SU-DHL-6 (cell line): ENCODE measurements around the gene CXCL8.

Experiments
- H2AFZ ChIP-seq: fragments of 200-600 bp; sonication (generic); 2 replicates; pipeline ENCODE4 v1.6.1; 2014; ENCODE audit warnings: low read depth, mild to moderate bottlenecking, moderate library complexity, mixed read lengths, antibody characterized with exemption, low read length; ENCODE audit not compliant: severe bottlenecking
- H3F3A ChIP-seq: fragments of 200-600 bp; shearing (Covaris generic); 2 replicates; pipeline ENCODE4 v1.6.0; 2016; ENCODE audit warnings: antibody characterized with exemption, mild to moderate bottlenecking; ENCODE audit not compliant: insufficient read depth
- H3K27ac ChIP-seq: fragments of 200-600 bp; sonication (generic); 2 replicates; pipeline ENCODE4 v1.5.1; 2016; ENCODE audit warnings: low read depth, mild to moderate bottlenecking, low read length, moderate library complexity, mixed read lengths
- H3K27me3 ChIP-seq: fragments of 200-600 bp; sonication (generic), shearing (Covaris generic); 2 replicates; pipeline ENCODE4 v1.6.0; 2014; ENCODE audit warnings: mild to moderate bottlenecking, low read length
- H3K36me3 ChIP-seq: fragments of 200-600 bp; sonication (generic); 2 replicates; pipeline ENCODE4 v1.6.1; 2014; ENCODE audit warnings: mild to moderate bottlenecking, low read length, mixed read lengths
- H3K4me2 ChIP-seq: fragments of 300-600, 200-600 bp; shearing (Covaris generic), sonication (generic); 2 replicates; pipeline ENCODE4 v1.6.0; 2014; ENCODE audit warnings: low read length, low read depth, mild to moderate bottlenecking; ENCODE audit not compliant: poor library complexity, severe bottlenecking
- H3K4me3 ChIP-seq: fragments of 200-600 bp; sonication (generic); 2 replicates; pipeline ENCODE4 v1.5.1; 2014; ENCODE audit warnings: antibody characterized with exemption, low read length, mild to moderate bottlenecking, mixed read lengths; ENCODE audit not compliant: insufficient read depth, poor library complexity, severe bottlenecking
- H3K79me2 ChIP-seq: fragments of 200-600 bp; sonication (generic); 2 replicates; pipeline ENCODE4 v1.6.1; 2014; ENCODE audit warnings: mild to moderate bottlenecking, low read length, moderate library complexity; ENCODE audit not compliant: insufficient read depth
- H3K9ac ChIP-seq: fragments of 200-600 bp; sonication (generic); 2 replicates; pipeline ENCODE4 v1.7.0; 2014; ENCODE audit warnings: mild to moderate bottlenecking, low read length
- H3K9me2 ChIP-seq: fragments of 200-600 bp; sonication (generic); replicated peaks from 2 replicates; pipeline ENCODE4 v1.6.1; 2014; ENCODE audit warnings: low read length; ENCODE audit not compliant: insufficient read depth
- H3K9me3 ChIP-seq: fragments of 200-600 bp; sonication (generic); 2 replicates; pipeline ENCODE4 v1.6.1; 2014; ENCODE audit warnings: low read length, mixed read lengths; ENCODE audit not compliant: insufficient read depth
- H4K20me1 ChIP-seq: fragments of 200-600 bp; sonication (generic); 2 replicates; pipeline ENCODE4 v1.6.1; 2014; ENCODE audit warnings: low read depth, mild to moderate bottlenecking, antibody characterized with exemption, low read length, moderate library complexity, mixed read lengths
- EZH2phosphoT487 ChIP-seq: fragments of 200-600 bp; sonication (generic), shearing (Covaris generic); conservative IDR thresholded peaks from 2 replicates; pipeline ENCODE4 v1.6.1; 2018; ENCODE audit warnings: mild to moderate bottlenecking, antibody characterized with exemption, low read length, moderate library complexity, mixed read lengths
- TF ChIP-seq, protein P1 (sequence below): fragments of 200-600 bp; sonication (generic); IDR thresholded peaks from one replicate; pipeline ENCODE4 v1.5.1; 2017; ENCODE audit warnings: antibody characterized with exemption, mild to moderate bottlenecking, low read length, moderate library complexity; ENCODE audit not compliant: insufficient read depth, poor library complexity, severe bottlenecking

CXCL8 gene

DNA sequence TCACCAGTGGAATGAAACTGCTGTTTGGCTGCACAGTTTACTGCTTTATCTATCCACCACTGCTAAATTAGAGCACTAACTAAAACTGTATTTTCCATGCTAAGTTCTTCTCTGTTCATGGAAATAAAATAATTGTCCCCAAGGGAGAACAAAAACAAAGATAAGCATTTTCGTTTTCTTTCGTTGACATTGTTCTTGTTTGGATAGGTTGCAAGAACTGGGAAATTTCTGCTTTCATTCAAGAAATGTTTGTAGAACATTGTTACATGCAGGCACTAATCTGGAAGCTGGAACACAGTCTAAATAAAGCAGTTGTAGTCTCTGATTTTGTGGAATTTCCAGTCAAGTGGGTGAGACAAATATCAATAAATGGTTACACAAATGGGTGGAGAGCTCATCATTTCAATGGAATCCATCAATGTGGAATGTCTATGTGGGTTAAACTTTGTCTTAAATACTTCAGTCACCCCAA, 5.8 kb upstream of the CXCL8 start:
- TF ChIP-seq EZH2phosphoT487, result no peak
- TF ChIP-seq, protein P1, sequence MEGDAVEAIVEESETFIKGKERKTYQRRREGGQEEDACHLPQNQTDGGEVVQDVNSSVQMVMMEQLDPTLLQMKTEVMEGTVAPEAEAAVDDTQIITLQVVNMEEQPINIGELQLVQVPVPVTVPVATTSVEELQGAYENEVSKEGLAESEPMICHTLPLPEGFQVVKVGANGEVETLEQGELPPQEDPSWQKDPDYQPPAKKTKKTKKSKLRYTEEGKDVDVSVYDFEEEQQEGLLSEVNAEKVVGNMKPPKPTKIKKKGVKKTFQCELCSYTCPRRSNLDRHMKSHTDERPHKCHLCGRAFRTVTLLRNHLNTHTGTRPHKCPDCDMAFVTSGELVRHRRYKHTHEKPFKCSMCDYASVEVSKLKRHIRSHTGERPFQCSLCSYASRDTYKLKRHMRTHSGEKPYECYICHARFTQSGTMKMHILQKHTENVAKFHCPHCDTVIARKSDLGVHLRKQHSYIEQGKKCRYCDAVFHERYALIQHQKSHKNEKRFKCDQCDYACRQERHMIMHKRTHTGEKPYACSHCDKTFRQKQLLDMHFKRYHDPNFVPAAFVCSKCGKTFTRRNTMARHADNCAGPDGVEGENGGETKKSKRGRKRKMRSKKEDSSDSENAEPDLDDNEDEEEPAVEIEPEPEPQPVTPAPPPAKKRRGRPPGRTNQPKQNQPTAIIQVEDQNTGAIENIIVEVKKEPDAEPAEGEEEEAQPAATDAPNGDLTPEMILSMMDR, result no peak
- H3K36me3 ChIP-seq, result no peaks in the 10 kb centered on the region
- H3K9me3 ChIP-seq, result no peaks in the 10 kb centered on the region
- no peak overlapping the region for H3K27ac ChIP-seq
- no peaks in the 10 kb centered on the region for H3F3A ChIP-seq
- no peak overlapping the region for H2AFZ ChIP-seq
- H3K4me3 ChIP-seq, result no peak overlapping the region
- H4K20me1 ChIP-seq, result no peaks in the 10 kb centered on the region
- H3K79me2 ChIP-seq, result no peaks in the 10 kb centered on the region
- H3K27me3 ChIP-seq, result no peaks in the 10 kb centered on the region
- no peak overlapping the region for H3K9ac ChIP-seq
- H3K9me2 ChIP-seq, result no peaks in the 10 kb centered on the region
- H3K4me2 ChIP-seq, result no peak overlapping the region

- H3K27me3 ChIP-seq, result no peaks in the 10 kb centered on the region
- no peak overlapping the region for H3K4me3 ChIP-seq
- no peak overlapping the region for H2AFZ ChIP-seq
- no peaks in the 10 kb centered on the region for H3K9me2 ChIP-seq
- no peak overlapping the region for H3K9ac ChIP-seq
- H3K4me2 ChIP-seq, result no peak overlapping the region
- no peaks in the 10 kb centered on the region for H3K36me3 ChIP-seq
- no peaks in the 10 kb centered on the region for H4K20me1 ChIP-seq
- H3K9me3 ChIP-seq, result no peaks in the 10 kb centered on the region
- TF ChIP-seq EZH2phosphoT487, result no peak
- TF ChIP-seq, protein P1, result no peak
- H3F3A ChIP-seq, result no peaks in the 10 kb centered on the region
- H3K27ac ChIP-seq, result no peak overlapping the region
- H3K79me2 ChIP-seq, result no peaks in the 10 kb centered on the region
Measured at GRCh38 chr4:73735231-73735630, 5.1 kb upstream of the CXCL8 start.

DNA sequence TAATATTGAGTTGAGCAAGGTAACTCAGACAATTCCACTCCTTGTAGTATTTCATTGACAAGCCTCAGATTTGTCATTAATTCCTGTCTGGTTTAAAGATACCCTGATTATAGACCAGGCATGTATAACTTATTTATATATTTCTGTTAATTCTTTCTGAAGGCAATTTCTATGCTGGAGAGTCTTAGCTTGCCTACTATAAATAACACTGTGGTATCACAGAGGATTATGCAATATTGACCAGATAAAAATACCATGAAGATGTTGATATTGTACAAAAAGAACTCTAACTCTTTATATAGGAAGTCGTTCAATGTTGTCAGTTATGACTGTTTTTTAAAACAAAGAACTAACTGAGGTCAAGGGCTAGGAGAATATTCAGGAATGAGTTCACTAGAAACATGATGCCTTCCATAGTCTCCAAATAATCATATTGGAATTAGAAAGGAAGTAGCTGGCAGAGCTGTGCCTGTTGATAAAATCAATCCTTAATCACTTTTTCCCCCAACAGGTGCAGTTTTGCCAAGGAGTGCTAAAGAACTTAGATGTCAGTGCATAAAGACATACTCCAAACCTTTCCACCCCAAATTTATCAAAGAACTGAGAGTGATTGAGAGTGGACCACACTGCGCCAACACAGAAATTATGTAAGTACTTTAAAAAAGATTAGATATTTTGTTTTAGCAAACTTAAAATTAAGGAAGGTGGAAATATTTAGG, 821 bp downstream of the CXCL8 start:
- H3K27ac ChIP-seq, result no peak overlapping the region
- no peak overlapping the region for H3K4me2 ChIP-seq
- no peaks in the 10 kb centered on the region for H4K20me1 ChIP-seq

More for the DNA sequence above, 821 bp downstream of the CXCL8 start:
- H3K79me2 ChIP-seq, result no peaks in the 10 kb centered on the region
- H3K9me3 ChIP-seq, result no peaks in the 10 kb centered on the region
- H3K4me3 ChIP-seq, result no peak overlapping the region
- no peaks in the 10 kb centered on the region for H3K9me2 ChIP-seq
- H2AFZ ChIP-seq, result no peak overlapping the region
- no peaks in the 10 kb centered on the region for H3K36me3 ChIP-seq
- H3F3A ChIP-seq, result no peaks in the 10 kb centered on the region
- H3K9ac ChIP-seq, result no peak overlapping the region
- TF ChIP-seq, protein P1, result no peak
- TF ChIP-seq EZH2phosphoT487, result no peak
- H3K27me3 ChIP-seq, result no peaks in the 10 kb centered on the region
